Ascending aorta (tissue), 2 donors: ENCODE measurements around the gene TMEM121. TPM values are rescaled to one million over a fixed set of nuclear protein-coding genes. Genes with fewer than 3 reads are reported as not detected.

Experiments used
- DNase-seq, 2 donors: peaks; one replicate each; pipeline ENCODE4 v3.0.0-alpha.2; 2019; ENCODE audit warnings: low spot score in 2 of 2
- H3K27ac ChIP-seq, 2 donors: fragments of 200-600 bp; sonication (generic); one replicate each; pipeline ENCODE4 v1.5.1; 2016 to 2017; ENCODE audit warnings: mild to moderate bottlenecking in 1 of 2
- H3K27me3 ChIP-seq: fragments of 200-600 bp; sonication (generic); one replicate; pipeline ENCODE4 v1.5.1; 2017
- H3K36me3 ChIP-seq, 2 donors: fragments of 200-600 bp; sonication (generic); one replicate each; pipeline ENCODE4 v1.5.1; 2016
- H3K4me1 ChIP-seq, 2 donors: fragments of 200-600 bp; sonication (generic); one replicate each; pipeline ENCODE4 v1.5.1; 2016 to 2017; ENCODE audit warnings: mild to moderate bottlenecking in 1 of 2
- H3K4me3 ChIP-seq, 2 donors: fragments of 200-600 bp; sonication (generic); one replicate each; pipeline ENCODE4 v1.5.1; 2016 to 2017; ENCODE audit warnings: mild to moderate bottlenecking in 1 of 2
- H3K9me3 ChIP-seq, 2 donors: fragments of 200-600 bp; sonication (generic); one replicate each; pipeline ENCODE4 v1.5.1; 2016
- intact Hi-C: fragments of 100-400 bp; cut with DNase I; formaldehyde crosslinking; loops from one replicate; pipeline ENCODE4 v1.15.1; 2023
- total RNA-seq: library from RNA; depleted of rRNA; stranded (reverse); fragments of >200 nt; gene quantifications from one replicate; pipeline ENCODE4 v1.1.0, GENCODE V29; 2016
- TF ChIP-seq, protein P1 (sequence below), 3 experiments: fragments of 200-600 bp in 2 of 3; fragments of 450-650 bp in 1 of 3; sonication (generic) in 2 of 3; IDR thresholded peaks; one replicate each; pipeline ENCODE4 v1.5.1; 2016 to 2019; ENCODE audit warnings: antibody characterized with exemption in 3 of 3, mild to moderate bottlenecking in 1 of 3, moderate library complexity in 1 of 3

TMEM121 gene
- total RNA-seq, 1 donor from 2014 or later = 34.6 TPM

DNA sequence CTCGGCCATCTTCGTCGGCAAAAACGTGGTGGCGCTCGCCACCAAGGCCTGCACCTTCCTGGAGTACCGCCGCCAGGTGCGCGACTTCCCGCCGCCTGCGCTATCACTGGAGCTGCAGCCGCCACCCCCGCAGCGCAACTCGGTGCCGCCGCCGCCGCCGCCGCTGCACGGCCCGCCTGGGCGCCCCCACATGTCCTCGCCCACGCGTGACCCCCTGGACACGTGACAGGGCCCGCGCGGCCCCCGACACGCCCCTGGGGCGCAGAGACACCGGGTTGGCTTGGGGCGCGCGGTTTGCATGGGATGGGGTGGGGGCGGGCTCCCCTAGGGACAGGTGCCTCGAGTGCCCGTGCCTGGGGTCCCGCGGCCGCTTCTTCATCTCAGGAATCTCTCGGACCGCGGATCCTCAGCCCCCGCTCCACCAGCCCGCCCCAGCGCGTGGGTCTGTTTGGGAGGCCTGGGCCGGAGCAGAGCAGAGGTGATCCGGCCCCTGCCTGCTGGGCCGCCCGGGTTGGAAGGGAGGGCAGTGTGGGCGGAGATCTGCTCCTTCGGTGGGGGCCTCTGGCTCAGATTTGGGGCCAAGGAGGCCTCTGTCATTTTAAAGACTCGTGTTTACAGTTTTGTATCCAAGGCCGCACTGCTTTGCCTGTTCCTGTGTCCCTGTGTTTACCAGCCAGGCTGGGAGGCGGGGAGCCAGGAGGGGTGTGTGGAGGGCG lies 3.3 kb downstream of the TMEM121 start:
- Histone ChIP-seq H3K27me3 (no peaks in the 10 kb centered on the region), H3K9me3 (no peaks in the 10 kb centered on the region), H3K4me1 (peaks cover 12 to 21% of the 10 kb centered on the region in 2 donors), H3K27ac (no peak overlapping the region), H3K4me3 (peak overlapping the region; percentile 69 to 91), H3K36me3 (no peaks in the 10 kb centered on the region)
- intact Hi-C loops = loop anchor here (2.0 to 5.0 kb wide), 2 partner anchors 327 to 437 kb away; no protein-coding TSS in a partner anchor
- TF ChIP-seq, protein P1, sequence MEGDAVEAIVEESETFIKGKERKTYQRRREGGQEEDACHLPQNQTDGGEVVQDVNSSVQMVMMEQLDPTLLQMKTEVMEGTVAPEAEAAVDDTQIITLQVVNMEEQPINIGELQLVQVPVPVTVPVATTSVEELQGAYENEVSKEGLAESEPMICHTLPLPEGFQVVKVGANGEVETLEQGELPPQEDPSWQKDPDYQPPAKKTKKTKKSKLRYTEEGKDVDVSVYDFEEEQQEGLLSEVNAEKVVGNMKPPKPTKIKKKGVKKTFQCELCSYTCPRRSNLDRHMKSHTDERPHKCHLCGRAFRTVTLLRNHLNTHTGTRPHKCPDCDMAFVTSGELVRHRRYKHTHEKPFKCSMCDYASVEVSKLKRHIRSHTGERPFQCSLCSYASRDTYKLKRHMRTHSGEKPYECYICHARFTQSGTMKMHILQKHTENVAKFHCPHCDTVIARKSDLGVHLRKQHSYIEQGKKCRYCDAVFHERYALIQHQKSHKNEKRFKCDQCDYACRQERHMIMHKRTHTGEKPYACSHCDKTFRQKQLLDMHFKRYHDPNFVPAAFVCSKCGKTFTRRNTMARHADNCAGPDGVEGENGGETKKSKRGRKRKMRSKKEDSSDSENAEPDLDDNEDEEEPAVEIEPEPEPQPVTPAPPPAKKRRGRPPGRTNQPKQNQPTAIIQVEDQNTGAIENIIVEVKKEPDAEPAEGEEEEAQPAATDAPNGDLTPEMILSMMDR (IDR thresholded peaks at IDR 0.05) = no peak
- DNase-seq = no peak

DNA sequence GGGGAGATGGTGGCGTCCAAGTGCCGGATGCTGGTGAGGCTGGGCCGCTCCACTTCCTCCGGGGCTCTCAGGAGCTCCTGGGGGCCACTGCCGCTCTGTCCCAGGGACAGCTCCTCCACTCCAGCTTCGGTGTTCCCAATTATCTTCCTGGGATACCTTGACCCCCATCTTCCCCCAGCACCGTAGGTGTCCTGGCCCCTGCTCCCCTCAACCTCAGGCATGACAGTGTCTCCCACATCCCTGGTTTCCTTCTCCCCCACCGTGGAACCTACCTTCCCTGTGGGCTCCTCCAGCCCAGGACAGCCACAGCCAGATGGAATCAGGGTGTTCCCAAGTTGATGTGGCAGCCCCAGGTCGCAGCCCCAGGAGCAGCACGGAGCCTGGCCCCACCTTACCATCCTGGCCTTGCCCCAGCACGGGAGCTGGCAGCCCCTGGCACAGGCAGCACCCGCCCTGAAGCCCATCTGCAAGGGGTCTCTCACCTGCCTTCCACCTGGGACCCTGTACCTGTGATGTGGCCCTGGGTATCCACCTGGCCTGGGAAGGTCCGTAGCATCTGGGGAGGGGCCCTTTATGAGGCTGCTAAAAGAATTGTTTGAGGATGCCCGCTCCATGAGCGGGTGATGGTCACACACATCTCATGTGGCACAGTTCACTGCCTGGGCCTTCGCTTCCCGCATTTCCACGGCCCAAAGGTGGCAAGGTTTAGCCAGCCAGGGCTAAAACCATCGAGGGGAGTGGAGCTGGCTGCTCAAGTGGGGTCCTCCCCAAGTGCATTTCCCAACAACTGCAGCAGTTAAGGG lies 4.1 kb downstream of the TMEM121 start:
- H3K9me3 ChIP-seq = no peaks in the 10 kb centered on the region
- H3K36me3 ChIP-seq = no peaks in the 10 kb centered on the region
- no peaks in the 10 kb centered on the region for H3K27me3 ChIP-seq
- no peak overlapping the region for H3K4me3 ChIP-seq
- no peak for DNase-seq
- H3K27ac ChIP-seq = no peak overlapping the region
- intact Hi-C loops = no loop called here
- TF ChIP-seq, protein P1 (IDR thresholded peaks at IDR 0.05) = no peak
- H3K4me1 ChIP-seq = peaks cover 12 to 21% of the 10 kb centered on the region in 2 donors

DNA sequence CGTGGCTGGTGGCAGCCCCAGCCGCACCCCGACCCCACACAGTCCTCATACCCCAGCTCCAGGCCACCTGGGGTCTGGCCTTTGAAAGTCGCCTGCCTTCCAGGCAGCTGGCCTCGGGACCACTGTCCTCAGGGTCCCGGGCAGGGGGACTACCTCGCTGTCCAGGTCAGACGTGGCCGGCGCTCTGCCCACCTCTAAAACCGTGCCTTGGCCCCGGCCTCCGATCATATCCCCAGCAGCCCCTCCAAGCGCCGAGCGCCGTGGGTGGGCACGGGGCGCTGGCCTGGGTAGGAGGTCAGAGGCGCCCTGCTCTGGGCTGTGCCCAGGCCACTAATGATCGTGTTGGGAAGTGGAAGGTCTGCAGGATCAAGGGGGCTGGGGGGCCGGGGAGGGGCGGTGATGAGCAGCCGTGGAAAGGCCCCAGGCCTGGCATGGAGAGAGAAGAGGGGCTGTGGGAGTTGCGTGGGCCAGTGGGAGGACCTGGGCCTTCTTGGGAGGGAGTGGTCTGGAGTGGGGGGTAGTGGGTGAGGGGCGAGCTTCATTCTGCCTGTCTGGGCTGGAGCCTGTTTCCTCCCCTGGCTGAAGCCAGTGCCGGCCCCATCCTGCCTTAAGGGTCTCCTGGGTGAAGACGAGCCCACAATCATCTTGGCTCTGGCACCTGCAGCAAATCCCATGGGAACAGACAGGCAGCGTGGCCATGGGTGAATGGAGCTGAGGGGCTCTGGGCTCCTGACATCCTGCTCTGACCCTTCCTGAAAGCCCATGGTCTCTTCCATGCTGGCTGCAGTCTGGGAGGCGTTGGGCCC lies 4.9 kb downstream of the TMEM121 start:
- Histone ChIP-seq H3K4me1 (peaks cover 12 to 21% of the 10 kb centered on the region in 2 donors), H3K27me3 (no peaks in the 10 kb centered on the region), H3K9me3 (no peaks in the 10 kb centered on the region), H3K4me3 (no peak overlapping the region), H3K27ac (no peak overlapping the region), H3K36me3 (no peaks in the 10 kb centered on the region)
- TF ChIP-seq, protein P1 (IDR thresholded peaks at IDR 0.05) = no peak
- no peak for DNase-seq
- intact Hi-C loops = no loop called here

DNA sequence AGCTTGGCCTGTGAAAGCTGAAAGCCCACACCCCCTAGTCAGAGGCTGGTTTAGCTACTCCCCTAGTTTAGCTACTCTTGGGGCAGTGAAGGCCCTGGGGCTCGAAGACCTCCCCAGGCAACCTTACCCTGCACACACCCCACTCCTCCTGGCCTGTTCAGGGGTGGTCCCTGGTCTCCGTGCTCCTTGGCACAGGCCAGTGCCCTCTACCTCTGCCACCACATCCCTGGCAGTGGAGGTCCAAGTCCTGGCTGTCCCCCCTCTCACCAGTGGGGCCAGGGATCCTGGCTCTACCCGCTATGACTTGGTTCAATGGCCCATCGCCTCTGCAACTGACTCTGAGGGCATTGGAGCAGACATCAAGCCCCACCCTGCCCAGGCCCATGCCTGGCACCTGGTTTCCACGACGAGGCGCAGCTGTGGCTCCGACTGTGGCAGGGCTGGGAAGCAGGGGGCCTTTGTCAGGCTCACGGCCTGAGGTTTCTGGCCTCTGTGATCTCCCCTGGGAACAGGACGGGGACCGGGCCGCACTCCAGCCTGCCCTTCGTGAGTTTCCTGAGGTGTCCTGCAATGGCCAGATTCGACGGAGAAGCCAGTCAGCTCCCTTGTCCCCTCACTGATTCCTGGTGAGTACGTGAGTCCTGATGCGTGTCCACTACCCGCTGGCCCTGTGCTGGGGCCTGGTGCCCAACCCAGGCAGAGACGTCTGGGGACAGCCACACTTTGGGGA lies 5.7 kb downstream of the TMEM121 start:
- Histone ChIP-seq H3K27me3 (no peaks in the 10 kb centered on the region), H3K4me3 (no peak overlapping the region), H3K4me1 (peaks cover 10 to 16% of the 10 kb centered on the region in 2 donors), H3K27ac (no peak overlapping the region), H3K9me3 (no peaks in the 10 kb centered on the region), H3K36me3 (no peaks in the 10 kb centered on the region)
- intact Hi-C loops = no loop called here
- DNase-seq = no peak
- TF ChIP-seq, protein P1 (IDR thresholded peaks at IDR 0.05) = no peak

DNA sequence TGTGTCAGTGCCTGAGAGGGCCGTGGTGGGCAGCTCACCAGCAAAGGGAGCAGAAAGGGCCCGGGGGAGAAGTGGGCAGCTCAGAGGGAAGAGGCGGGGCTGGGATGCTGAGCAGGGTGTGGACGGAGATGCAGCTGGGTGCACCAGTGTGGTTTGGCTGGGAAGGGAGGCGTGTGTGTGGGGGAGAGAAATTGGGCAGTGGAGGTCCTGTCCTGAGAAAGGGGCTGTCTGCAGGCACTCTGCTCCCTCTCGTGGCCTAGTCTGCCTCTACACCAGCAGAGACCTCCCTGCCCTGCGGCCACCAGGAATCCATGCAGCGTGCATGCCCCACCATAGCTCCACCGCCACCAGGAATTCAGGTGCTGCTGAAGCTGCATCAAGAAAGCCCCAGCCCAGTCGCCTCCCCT lies 6.4 kb downstream of the TMEM121 start:
- TF ChIP-seq, protein P1 (IDR thresholded peaks at IDR 0.05) = peak in 1 of 3 experiments; percentile 9
- H3K36me3 ChIP-seq = no peaks in the 10 kb centered on the region
- no peak for DNase-seq

More for the DNA sequence above, 6.4 kb downstream of the TMEM121 start:
- no peaks in the 10 kb centered on the region for H3K9me3 ChIP-seq
- intact Hi-C loops = no loop called here
- H3K27ac ChIP-seq = no peak overlapping the region
- H3K27me3 ChIP-seq = no peaks in the 10 kb centered on the region
- H3K4me1 ChIP-seq = peaks cover 5 to 9% of the 10 kb centered on the region in 2 donors
- H3K4me3 ChIP-seq = no peak overlapping the region
